IMR-90 (cell line): ENCODE data around the gene CDC42EP2. TPM values are rescaled to one million over a fixed set of nuclear protein-coding genes. Genes with fewer than 3 reads are reported as not detected.

Experiments used
- ATAC-seq: fragments of 200-7000 bp; cut with Tn5 transposase; 2 replicates; pipeline ENCODE4 v1.9.1; 2020; ENCODE audit warnings: low read depth, mild to moderate bottlenecking, moderate library complexity
- BruUV-seq: library from RNA; stranded (reverse); fragments of 400-500 nt; replicated peaks from 2 replicates; lab custom pipeline; 2021; lab: Mats Ljungman, UMichigan
- CTCF ChIA-PET: fragments of 300-600 bp; formaldehyde crosslinking; extraction: SDS; loops from one replicate; lab custom pipeline; 2021; ENCODE audit warnings: antibody characterized with exemption; lab: Yijun Ruan, JAX
- POLR2A ChIA-PET: fragments of 300-600 bp; sonication (Branson Sonifier 250); formaldehyde crosslinking; loops from one replicate; lab custom pipeline; 2022; ENCODE audit warnings: antibody characterized with exemption; ENCODE audit not compliant: unreplicated experiment; lab: Charles Lee
- DNase-seq: peaks from one replicate; pipeline ENCODE4 v3.0.0; 2013
- H2AFZ ChIP-seq: replicated peaks from 2 replicates; pipeline ENCODE3; 2013; ENCODE audit warnings: low read length, mild to moderate bottlenecking; ENCODE audit not compliant: poor library complexity
- H2AK5ac ChIP-seq: 2 replicates; pipeline ENCODE4 v1.6.1; 2013; ENCODE audit warnings: low read depth, low read length, inconsistent platforms
- H2AK9ac ChIP-seq: replicated peaks from 2 replicates; pipeline ENCODE3; 2013; ENCODE audit warnings: mild to moderate bottlenecking, low read depth, low read length, moderate library complexity; ENCODE audit not compliant: poor library complexity
- H2BK120ac ChIP-seq: 2 replicates; pipeline ENCODE4 v1.6.1; 2013; ENCODE audit warnings: low read depth, low read length, inconsistent platforms
- H2BK15ac ChIP-seq: 3 replicates; pipeline ENCODE4 v1.6.1; 2013; ENCODE audit warnings: low read depth, low read length, inconsistent platforms
- H2BK20ac ChIP-seq: 2 replicates; pipeline ENCODE4 v1.6.1; 2013; ENCODE audit warnings: low read depth, mild to moderate bottlenecking, inconsistent platforms, low read length, moderate library complexity
- H2BK5ac ChIP-seq: 2 replicates; pipeline ENCODE4 v1.6.1; 2013; ENCODE audit warnings: mild to moderate bottlenecking, low read depth, low read length, inconsistent platforms; ENCODE audit not compliant: poor library complexity, severe bottlenecking
- H3K14ac ChIP-seq: replicated peaks from 2 replicates; pipeline ENCODE4 v1.6.1; 2013; ENCODE audit warnings: low read depth, low read length, inconsistent platforms
- H3K18ac ChIP-seq: 2 replicates; pipeline ENCODE4 v1.6.1; 2013; ENCODE audit warnings: low read depth, low read length, control low read depth
- H3K23ac ChIP-seq: 2 replicates; pipeline ENCODE4 v1.6.1; 2013; ENCODE audit warnings: low read depth, low read length, inconsistent platforms
- H3K27ac ChIP-seq: 2 replicates; pipeline ENCODE4 v1.5.1; 2013; ENCODE audit warnings: mild to moderate bottlenecking, control low read depth, low read length; ENCODE audit not compliant: insufficient read depth
- H3K27me3 ChIP-seq: 2 replicates; pipeline ENCODE4 v1.6.1; 2013; ENCODE audit warnings: low read length; ENCODE audit not compliant: control insufficient read depth, insufficient read depth
- H3K36me3 ChIP-seq: 2 replicates; pipeline ENCODE4 v1.6.1; 2013; ENCODE audit warnings: low read length, mixed read lengths; ENCODE audit not compliant: control insufficient read depth, insufficient read depth
- H3K4ac ChIP-seq: 2 replicates; pipeline ENCODE4 v1.6.1; 2013; ENCODE audit warnings: low read depth, low read length, inconsistent platforms
- H3K4me1 ChIP-seq: 2 replicates; pipeline ENCODE4 v1.6.1; 2013; ENCODE audit warnings: low read length, mixed read lengths; ENCODE audit not compliant: control insufficient read depth, insufficient read depth
- H3K4me2 ChIP-seq: 2 replicates; pipeline ENCODE4 v1.6.1; 2013; ENCODE audit warnings: low read depth, mild to moderate bottlenecking, control low read depth, low read length, moderate library complexity
- H3K4me3 ChIP-seq: 2 replicates; pipeline ENCODE4 v1.5.1; 2013; ENCODE audit warnings: low read depth, mild to moderate bottlenecking, control low read depth, low read length, moderate library complexity; ENCODE audit not compliant: insufficient read depth
- H3K56ac ChIP-seq: 2 replicates; pipeline ENCODE4 v1.6.1; 2013; ENCODE audit warnings: low read length, inconsistent platforms; ENCODE audit not compliant: insufficient read depth; ENCODE audit errors: extremely low read depth
- H3K79me1 ChIP-seq, 2 experiments: 2 replicates each; pipeline ENCODE4 v1.6.1; 2013; ENCODE audit warnings: low read length in 2 of 2, inconsistent platforms in 1 of 2, low read depth in 1 of 2
- H3K9ac ChIP-seq: 2 replicates; pipeline ENCODE4 v1.6.1; 2013; ENCODE audit warnings: low read depth, low read length, control low read depth
- H3K9me1 ChIP-seq: 2 replicates; pipeline ENCODE4 v1.6.1; 2013; ENCODE audit warnings: low read length, inconsistent platforms; ENCODE audit not compliant: insufficient read depth
- H3K9me3 ChIP-seq: 2 replicates; pipeline ENCODE4 v1.6.1; 2013; ENCODE audit warnings: low read length; ENCODE audit not compliant: control insufficient read depth, insufficient read depth
- H4K20me1 ChIP-seq: 2 replicates; pipeline ENCODE4 v1.6.1; 2013; ENCODE audit warnings: low read length, inconsistent platforms; ENCODE audit not compliant: insufficient read depth
- H4K5ac ChIP-seq: 2 replicates; pipeline ENCODE4 v1.6.1; 2013; ENCODE audit warnings: mild to moderate bottlenecking, low read depth, low read length, control low read depth
- H4K8ac ChIP-seq, 2 experiments: 2 replicates each; pipeline ENCODE4 v1.6.1; 2013; ENCODE audit warnings: low read depth in 2 of 2, low read length in 2 of 2, control low read depth in 1 of 2, inconsistent platforms in 1 of 2
- H4K91ac ChIP-seq: 2 replicates; pipeline ENCODE4 v1.6.1; 2013; ENCODE audit warnings: low read depth, low read length, inconsistent platforms; ENCODE audit not compliant: insufficient read depth
- BHLHE40 ChIP-seq: fragments of 150-350 bp; IDR thresholded peaks from 2 replicates; pipeline ENCODE4 v1.6.1; 2016; ENCODE audit warnings: mild to moderate bottlenecking, low read depth, low read length
- CHD1 ChIP-seq: IDR thresholded peaks from 2 replicates; pipeline ENCODE4 v1.6.1; 2012; ENCODE audit warnings: low read depth, low read length, improper control_type of control experiment
- CTCF ChIP-seq: conservative IDR thresholded peaks from 2 replicates; pipeline ENCODE4 v1.5.1; 2012; ENCODE audit warnings: mild to moderate bottlenecking, low read depth, low read length, improper control_type of control experiment
- MAFK ChIP-seq: IDR thresholded peaks from 2 replicates; pipeline ENCODE4 v1.6.1; 2012; ENCODE audit warnings: low read depth, low read length, improper control_type of control experiment
- MAZ ChIP-seq: IDR thresholded peaks from 2 replicates; pipeline ENCODE4 v1.6.1; 2012; ENCODE audit warnings: low read depth, mild to moderate bottlenecking, low read length, improper control_type of control experiment, moderate library complexity, borderline replicate concordance
- MXI1 ChIP-seq: IDR thresholded peaks from 2 replicates; pipeline ENCODE4 v1.6.1; 2012; ENCODE audit warnings: low read depth, mild to moderate bottlenecking, low read length, moderate library complexity, borderline replicate concordance
- NFE2L2 ChIP-seq: fragments of 150-350 bp; IDR thresholded peaks from 2 replicates; pipeline ENCODE4 v1.6.1; 2016; ENCODE audit warnings: low read depth, mild to moderate bottlenecking, low read length
- POLR2A ChIP-seq: IDR thresholded peaks from 2 replicates; pipeline ENCODE4 v1.6.1; 2012; ENCODE audit warnings: mild to moderate bottlenecking, low read depth, low read length
- RCOR1 ChIP-seq: IDR thresholded peaks from 2 replicates; pipeline ENCODE4 v1.6.1; 2012; ENCODE audit warnings: mild to moderate bottlenecking, low read length, improper control_type of control experiment; ENCODE audit not compliant: insufficient replicate concordance
- RFX5 ChIP-seq: IDR thresholded peaks from 2 replicates; pipeline ENCODE4 v1.8.0; 2012; ENCODE audit warnings: low read depth, mild to moderate bottlenecking, low read length, moderate library complexity
- SMC3 ChIP-seq: fragments of 150-350 bp; IDR thresholded peaks from 2 replicates; pipeline ENCODE4 v1.6.1; 2016; ENCODE audit warnings: low read depth, mild to moderate bottlenecking, antibody characterized with exemption, low read length, moderate library complexity
- USF2 ChIP-seq: fragments of 150-350 bp; IDR thresholded peaks from 2 replicates; pipeline ENCODE4 v1.6.1; 2017; ENCODE audit warnings: mild to moderate bottlenecking, antibody characterized with exemption, low read length, low read depth
- WGBS, 2 experiments: methylation state at CpG; one replicate each; pipeline versions ENCODE4 v1.1.5 to v1.1.7; 2013; ENCODE audit warnings: missing lambda C conversion rate in 2 of 2; ENCODE audit not compliant: insufficient read length in 1 of 2; ENCODE audit errors: extremely low coverage in 2 of 2; 5-methylcytosine and 5-hydroxymethylcytosine counted together
- dilution Hi-C: fragments of 300-500 bp; cut with HindIII; formaldehyde crosslinking; loops from one replicate; pipeline ENCODE4 v1.14.3; 2018; ENCODE audit warnings: low sequenced_read_pairs; ENCODE audit not compliant: unreplicated experiment
- in situ Hi-C: fragments of 300-500 bp; cut with MboI; formaldehyde crosslinking; loops from 3 replicates; pipeline ENCODE4 v1.14.3; 2019; ENCODE audit warnings: low sequenced_read_pairs, inconsistent platforms, mixed read lengths
- intact Hi-C: fragments of 100-400 bp; cut with micrococcal nuclease; formaldehyde crosslinking; loops from 2 replicates; pipeline ENCODE4 v1.10.0; 2022
- polyA plus RNA-seq, 3 experiments: library from polyadenylated mRNA; depleted of rRNA; stranded (reverse); fragments of >200 nt; gene quantifications; 2 replicates each; pipeline ENCODE4 v1.2.3, GENCODE V29; 2012; ENCODE audit warnings: low replicate concordance in 1 of 3
- total RNA-seq: library from RNA; depleted of rRNA; stranded (reverse); fragments of >200 nt; gene quantifications from 2 replicates; pipeline ENCODE4 v1.2.3, GENCODE V29; 2012

CDC42EP2 gene
- total and polyA plus RNA-seq, 2 of the 4 experiments (the other 2 are of a cell fraction), result 5.2 to 27.5 TPM

GRCh38 chr11:65279741-65280440 is 34.8 kb upstream of the CDC42EP2 start (continued):
- TF ChIP-seq USF2, result no peak
- TF ChIP-seq RCOR1, result no peak
- no peak for TF ChIP-seq BHLHE40

DNA sequence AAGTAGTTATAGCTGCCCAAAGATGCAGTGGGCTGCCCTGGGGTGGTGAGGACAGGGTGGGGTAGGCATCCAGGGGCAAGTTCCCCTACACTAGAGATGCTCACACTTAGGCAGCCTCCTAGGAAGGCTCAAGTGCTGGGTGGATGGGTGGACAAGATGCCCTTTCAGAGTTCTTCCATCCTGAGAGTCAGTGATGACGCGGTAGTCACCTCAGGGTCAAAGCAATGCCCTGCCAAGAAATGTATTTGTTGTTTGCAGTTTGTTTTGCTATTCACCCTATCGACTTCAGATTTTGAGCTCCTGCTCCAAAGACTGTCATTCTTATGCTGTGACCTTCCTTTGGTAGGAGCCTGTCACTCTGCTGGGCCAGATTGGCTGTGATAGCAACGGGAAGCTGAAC is 34.0 kb upstream of the CDC42EP2 start:
- H3K18ac ChIP-seq, result no peak overlapping the region
- peaks cover 15% of the 10 kb centered on the region for H3K9me1 ChIP-seq
- WGBS, 2 experiments, result 100% methylated on average over 2 of the region's 4 CpGs; no CpG with 5 or more reads in 1 of the 2 experiments
- peaks cover 21% of the 10 kb centered on the region for H3K4me1 ChIP-seq
- H3K27ac ChIP-seq, result 0 out of 2 replicates have a peak overlapping the region, but pooled peaks have one; percentile 25
- no peaks in the 10 kb centered on the region for H3K9me3 ChIP-seq
- H3K36me3 ChIP-seq, result peaks cover 16% of the 10 kb centered on the region
- H3K4me3 ChIP-seq, result no peak overlapping the region
- no TSS peak for BruUV-seq
- no peak overlapping the region for H3K56ac ChIP-seq
- in situ Hi-C loops (no loop called here), dilution Hi-C loops (no loop called here), intact Hi-C loops (no loop called here)
- H3K79me1 ChIP-seq, result peaks cover 37 to 55% of the 10 kb centered on the region in 2 experiments
- H2BK5ac ChIP-seq, result peak overlapping the region; percentile 80
- peak overlapping the region; percentile 38 for H2BK20ac ChIP-seq
- no peak overlapping the region for H2AK9ac ChIP-seq
- no peaks in the 10 kb centered on the region for H4K20me1 ChIP-seq
- ATAC-seq (no peak), DNase-seq (peak; percentile 27)
- no peak overlapping the region for H2AFZ ChIP-seq
- H4K91ac ChIP-seq, result peak overlapping the region; percentile 46
- peak overlapping the region; percentile 39; the same call in 1 of the 2 replicates for H3K23ac ChIP-seq
- ChIA-PET POLR2A (interaction anchor here (0.6 kb wide), 1 partner anchor 214 kb away, joined by 3 read pairs; no protein-coding TSS in a partner anchor), CTCF (interaction anchor here (1.3 to 2.0 kb wide), 2 partner anchors 35 to 36 kb away, joined by 6 to 7 read pairs; no protein-coding TSS in a partner anchor)
- H2AK5ac ChIP-seq, result peak overlapping the region; percentile 41; the same call in 1 of the 2 replicates
- H3K4ac ChIP-seq, result peak overlapping the region; percentile 69
- H2BK15ac ChIP-seq, result peak overlapping the region; percentile 45; the same call in 2 of the 3 replicates
- H3K4me2 ChIP-seq, result no peak overlapping the region
- H3K27me3 ChIP-seq, result no peaks in the 10 kb centered on the region
- H4K8ac ChIP-seq, result peak overlapping the region; percentile 18 to 47; a peak in 3 of 4 replicates
- peak overlapping the region; percentile 25 for H2BK120ac ChIP-seq
- peak overlapping the region; percentile 64 for H3K14ac ChIP-seq
- H4K5ac ChIP-seq, result 0 out of 2 replicates have a peak overlapping the region, but pooled peaks have one; percentile 11
- H3K9ac ChIP-seq, result no peak overlapping the region
- TF ChIP-seq CTCF, result no peak
- no peak for TF ChIP-seq SMC3
- no peak for TF ChIP-seq POLR2A
- no peak for TF ChIP-seq BHLHE40
- no peak for TF ChIP-seq MAZ
- TF ChIP-seq CHD1, result no peak
- no peak for TF ChIP-seq RFX5
- no peak for TF ChIP-seq MAFK
- no peak for TF ChIP-seq MXI1
- no peak for TF ChIP-seq USF2
- TF ChIP-seq NFE2L2, result no peak
